ENCODE measurements around the gene TRPT1.

DNA sequence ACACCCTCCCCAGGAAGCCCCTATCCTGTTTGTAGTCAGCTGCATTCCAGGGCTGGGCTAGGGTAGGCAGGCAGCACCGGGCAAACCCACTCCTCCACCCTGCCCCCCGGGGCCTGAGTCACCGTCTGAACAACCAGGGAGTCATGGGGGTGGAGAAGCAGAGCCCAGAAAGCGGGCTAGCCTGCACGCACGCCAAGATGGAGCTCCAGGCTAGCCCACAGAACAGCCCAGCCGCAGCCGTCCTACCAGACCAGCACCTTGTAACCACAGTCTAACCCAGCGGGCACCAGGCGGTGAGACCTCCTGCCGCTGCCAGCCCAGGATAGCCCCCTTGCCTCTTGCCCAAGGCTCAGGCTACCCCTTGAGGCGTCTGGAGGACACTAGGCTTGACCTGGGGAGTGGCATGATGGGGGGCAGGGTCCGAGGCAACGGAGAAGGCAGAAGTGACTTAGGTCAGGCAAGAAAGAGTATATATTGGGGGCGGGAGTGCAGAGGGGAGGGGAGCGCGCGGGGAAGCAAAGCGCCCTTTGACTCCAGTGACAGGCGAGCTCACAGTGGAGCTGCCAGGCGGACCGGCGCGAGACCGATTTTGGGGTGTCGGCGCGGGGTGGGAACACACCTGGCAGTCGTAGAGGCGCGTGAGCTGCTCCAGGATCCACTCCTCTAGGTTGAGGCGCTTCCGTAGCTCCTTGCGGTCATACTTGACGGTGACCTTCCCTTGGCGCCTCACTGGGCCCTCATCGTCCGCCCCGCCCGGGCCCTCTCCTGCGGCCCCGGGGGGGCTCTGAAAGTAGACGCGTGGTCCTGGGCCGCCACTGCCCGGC, 20.0 kb upstream of the TRPT1 start:
- TF ChIP-seq, protein P1, sequence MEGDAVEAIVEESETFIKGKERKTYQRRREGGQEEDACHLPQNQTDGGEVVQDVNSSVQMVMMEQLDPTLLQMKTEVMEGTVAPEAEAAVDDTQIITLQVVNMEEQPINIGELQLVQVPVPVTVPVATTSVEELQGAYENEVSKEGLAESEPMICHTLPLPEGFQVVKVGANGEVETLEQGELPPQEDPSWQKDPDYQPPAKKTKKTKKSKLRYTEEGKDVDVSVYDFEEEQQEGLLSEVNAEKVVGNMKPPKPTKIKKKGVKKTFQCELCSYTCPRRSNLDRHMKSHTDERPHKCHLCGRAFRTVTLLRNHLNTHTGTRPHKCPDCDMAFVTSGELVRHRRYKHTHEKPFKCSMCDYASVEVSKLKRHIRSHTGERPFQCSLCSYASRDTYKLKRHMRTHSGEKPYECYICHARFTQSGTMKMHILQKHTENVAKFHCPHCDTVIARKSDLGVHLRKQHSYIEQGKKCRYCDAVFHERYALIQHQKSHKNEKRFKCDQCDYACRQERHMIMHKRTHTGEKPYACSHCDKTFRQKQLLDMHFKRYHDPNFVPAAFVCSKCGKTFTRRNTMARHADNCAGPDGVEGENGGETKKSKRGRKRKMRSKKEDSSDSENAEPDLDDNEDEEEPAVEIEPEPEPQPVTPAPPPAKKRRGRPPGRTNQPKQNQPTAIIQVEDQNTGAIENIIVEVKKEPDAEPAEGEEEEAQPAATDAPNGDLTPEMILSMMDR (conservative IDR thresholded peaks at IDR 0.05; ENCODE audit: low read depth in 2 of 2) = no peak
- no peak for TF ChIP-seq EZH2 (IDR thresholded peaks at IDR 0.05; ENCODE audit: low read depth, unreplicated experiment)
